Activated CD4-positive, alpha-beta T cell treated with anti-CD3 and anti-CD28 coated beads, Interleukin-2, amount 50 U/mL, for 4 hours (primary cell): ENCODE measurements around the gene SGMS1.

Experiments used
- DNase-seq, 2 experiments: peaks; one replicate each; pipeline ENCODE4 v3.0.0-alpha.2; 2020

The SGMS1 gene

GRCh38 chr10:50318129-50318528 lies 305.6 kb downstream of the SGMS1 start:
- DNase-seq = no peak

- no peak for DNase-seq
Observed at GRCh38 chr10:50316695-50317648, 306.8 kb downstream of the SGMS1 start.

- no peak for DNase-seq
Observed at GRCh38 chr10:50316174-50316573, 307.6 kb downstream of the SGMS1 start.

- no peak for DNase-seq
Observed at GRCh38 chr10:50315424-50315823, 308.3 kb downstream of the SGMS1 start.

- DNase-seq = no peak
Observed at GRCh38 chr10:50314169-50315071, 309.3 kb downstream of the SGMS1 start.

- no peak for DNase-seq
Observed at GRCh38 chr10:50312464-50313437, 311.0 kb downstream of the SGMS1 start.

- DNase-seq = no peak
Observed at GRCh38 chr10:50310560-50311174, 313.1 kb downstream of the SGMS1 start.

- DNase-seq = no peak
Observed at GRCh38 chr10:50309342-50309741, 314.4 kb downstream of the SGMS1 start.

- no peak for DNase-seq
Observed at GRCh38 chr10:50304660-50305059, 319.1 kb downstream of the SGMS1 start.

GRCh38 chr10:50299948-50300669 lies 323.6 kb downstream of the SGMS1 start:
- no peak for DNase-seq

GRCh38 chr10:50295367-50295766 lies 328.4 kb downstream of the SGMS1 start:
- DNase-seq = no peak

- DNase-seq = no peak
Observed at GRCh38 chr10:50294582-50294981, 329.2 kb downstream of the SGMS1 start.

- no peak for DNase-seq
Observed at GRCh38 chr10:50293513-50294313, 330.0 kb downstream of the SGMS1 start.

- no peak for DNase-seq
Observed at GRCh38 chr10:50291261-50291850, 332.4 kb downstream of the SGMS1 start.

- DNase-seq = no peak
Observed at GRCh38 chr10:50289196-50289595, 334.6 kb downstream of the SGMS1 start.

- DNase-seq = no peak
Observed at GRCh38 chr10:50286996-50287803, 336.6 kb downstream of the SGMS1 start.

- DNase-seq = no peak
Observed at GRCh38 chr10:50286517-50286916, 337.2 kb downstream of the SGMS1 start.

GRCh38 chr10:50281967-50282522 lies 341.7 kb downstream of the SGMS1 start:
- DNase-seq = no peak
